Measurements from ENCODE around the gene SLC48A1. TPM values are rescaled to one million over a fixed set of nuclear protein-coding genes. Genes with fewer than 3 reads are reported as not detected.

The SLC48A1 gene
- total RNA-seq, 1 experiment from 2014 or later = 20.0 TPM

- H3K36me3 ChIP-seq (ENCODE audit: control insufficient read depth in 1 of 2, insufficient read depth in 2 of 2, low read length in 2 of 2) = peaks cover 0 to 5% of the 10 kb centered on the region in 2 experiments; a peak in 2 of 4 replicates
- H3K4me3 ChIP-seq (replicated peaks in 1 of 2; ENCODE audit: low read depth in 1 of 2, low read length in 2 of 2) = no peak overlapping the region
- DNase-seq (ENCODE audit: low read depth, low spot score) (no peak), ATAC-seq (no peak)
- H3K27ac ChIP-seq (ENCODE audit: low read depth, low read length) = no peak overlapping the region
- intact Hi-C loops (cut with micrococcal nuclease) = no loop called here
- no peaks in the 10 kb centered on the region for H3K9me3 ChIP-seq (ENCODE audit: control insufficient read depth in 1 of 2, insufficient read depth in 1 of 2, low read depth in 1 of 2, low read length in 2 of 2)
- no TSS peak for BruUV-seq (replicated peaks)
- H3K79me2 ChIP-seq (ENCODE audit: insufficient read depth, low read length) = no peaks in the 10 kb centered on the region; the same call in 1 of the 2 replicates
- ChIA-PET RAD21 (ENCODE audit: low non-redundant PET in 1 of 2, low total read pairs in 2 of 2, uncharacterized antibody in 2 of 2, unreplicated experiment in 2 of 2) (interaction anchor here in 1 of 2 experiments (2.0 kb wide), 1 partner anchor 39 kb away, joined by 7 read pairs; no protein-coding TSS in a partner anchor), CTCF (interaction anchor here (7.7 kb wide), 1 partner anchor 39 kb away, joined by 85 read pairs; no protein-coding TSS in a partner anchor), POLR2A (no interaction called here)
- H4K20me1 ChIP-seq (ENCODE audit: insufficient read depth) = no peaks in the 10 kb centered on the region
- no peak overlapping the region for H3K4me2 ChIP-seq (ENCODE audit: low read length)
- H3K9me2 ChIP-seq (ENCODE audit: insufficient read depth) = no peaks in the 10 kb centered on the region
- no peaks in the 10 kb centered on the region for H3K27me3 ChIP-seq (ENCODE audit: insufficient read depth, low read length)
- TF ChIP-seq REST (IDR thresholded peaks at IDR 0.05; ENCODE audit: low read depth) = no peak
- no peak for TF ChIP-seq ELF1 (IDR thresholded peaks at IDR 0.05; ENCODE audit: borderline replicate concordance, low read depth)
- no peak overlapping the region for H2AFZ ChIP-seq (ENCODE audit: low read depth, low read length, poor library complexity, severe bottlenecking)
- no peak overlapping the region for H3K9ac ChIP-seq (ENCODE audit: low read length)
- no peaks in the 10 kb centered on the region for H3K4me1 ChIP-seq (ENCODE audit: control insufficient read depth in 1 of 2, insufficient read depth in 2 of 2, low read length in 2 of 2)
Observed at GRCh38 chr12:47799357-47799955, 26.4 kb downstream of the SLC48A1 start.

DNA sequence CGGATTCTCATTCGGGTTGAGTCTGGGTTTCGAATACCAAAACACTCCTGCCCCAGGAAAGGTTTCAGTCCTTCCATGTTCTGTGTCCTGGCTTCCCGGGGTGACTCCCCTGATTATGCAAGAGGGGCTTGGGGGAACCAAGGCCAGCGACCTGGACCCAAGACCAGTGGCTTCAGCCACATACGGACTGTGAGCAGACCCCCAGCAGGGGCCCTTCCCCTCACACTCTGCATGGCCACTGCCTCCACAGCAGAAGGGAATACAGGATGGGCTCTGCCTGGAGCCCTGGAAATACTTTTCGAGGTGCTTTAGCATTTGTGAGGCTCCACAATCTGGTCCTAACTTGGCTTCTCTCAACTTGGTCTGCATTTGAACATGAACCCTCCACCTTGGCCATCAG lies 27.5 kb downstream of the SLC48A1 start:
- no peak overlapping the region for H3K4me2 ChIP-seq (ENCODE audit: low read length)
- H3K4me3 ChIP-seq (replicated peaks in 1 of 2; ENCODE audit: low read depth in 1 of 2, low read length in 2 of 2) = no peak overlapping the region
- no peak overlapping the region for H3K9ac ChIP-seq (ENCODE audit: low read length)
- CTCF ChIA-PET = interaction anchor here (7.7 kb wide), 1 partner anchor 38 kb away, joined by 85 read pairs; no protein-coding TSS in a partner anchor
- H3K27ac ChIP-seq (ENCODE audit: low read depth, low read length) = no peak overlapping the region
- H3K79me2 ChIP-seq (ENCODE audit: insufficient read depth, low read length) = peaks cover 6% of the 10 kb centered on the region; the same call in 1 of the 2 replicates
- no peak overlapping the region for H2AFZ ChIP-seq (ENCODE audit: low read depth, low read length, poor library complexity, severe bottlenecking)
- ATAC-seq = no peak
- no peaks in the 10 kb centered on the region; a peak in 1 of 4 replicates for H3K36me3 ChIP-seq (ENCODE audit: control insufficient read depth in 1 of 2, insufficient read depth in 2 of 2, low read length in 2 of 2)
- intact Hi-C loops (cut with micrococcal nuclease) = no loop called here
- POLR2A ChIA-PET = no interaction called here
- DNase-seq (ENCODE audit: low read depth, low spot score) = no peak
- BruUV-seq (replicated peaks) = no TSS peak
- no peaks in the 10 kb centered on the region for H3K9me2 ChIP-seq (ENCODE audit: insufficient read depth)
- H3K9me3 ChIP-seq (ENCODE audit: control insufficient read depth in 1 of 2, insufficient read depth in 1 of 2, low read depth in 1 of 2, low read length in 2 of 2) = no peaks in the 10 kb centered on the region
- RAD21 ChIA-PET (ENCODE audit: low non-redundant PET in 1 of 2, low total read pairs in 2 of 2, uncharacterized antibody in 2 of 2, unreplicated experiment in 2 of 2) = no interaction called here
- no peaks in the 10 kb centered on the region for H3K27me3 ChIP-seq (ENCODE audit: insufficient read depth, low read length)
- no peaks in the 10 kb centered on the region for H3K4me1 ChIP-seq (ENCODE audit: control insufficient read depth in 1 of 2, insufficient read depth in 2 of 2, low read length in 2 of 2)
- H4K20me1 ChIP-seq (ENCODE audit: insufficient read depth) = no peaks in the 10 kb centered on the region
- TF ChIP-seq SIN3A (IDR thresholded peaks at IDR 0.05; ENCODE audit: low read depth) (no peak), EGR1 (IDR thresholded peaks at IDR 0.05; ENCODE audit: low read depth) (no peak), FOSL1 (IDR thresholded peaks at IDR 0.05; ENCODE audit: low read depth) (no peak), YY1 (IDR thresholded peaks at IDR 0.05; ENCODE audit: extremely low read depth, insufficient replicate concordance, low read depth, low read length) (no peak), ATF3 (IDR thresholded peaks at IDR 0.05) (no peak), CTCF (IDR thresholded peaks at IDR 0.05 in 2 of 3, conservative IDR thresholded peaks at IDR 0.05 in 1 of 3; ENCODE audit: borderline replicate concordance in 1 of 3, insufficient read depth in 1 of 3, low read depth in 2 of 3, low read length in 2 of 3) (no peak), EZH2phosphoT487 (IDR thresholded peaks at IDR 0.05; ENCODE audit: borderline replicate concordance) (no peak), RAD21 (IDR thresholded peaks at IDR 0.05; ENCODE audit: low read depth) (no peak), EZH2 (IDR thresholded peaks at IDR 0.05) (no peak), SP1 (IDR thresholded peaks at IDR 0.05; ENCODE audit: low read depth) (no peak), CEBPB (IDR thresholded peaks at IDR 0.05; ENCODE audit: low read depth) (no peak)
